Natural killer cell (primary cell): Measurements from ENCODE around the gene TSC22D3. TPM values are rescaled to one million over a fixed set of nuclear protein-coding genes. Genes with fewer than 3 reads are reported as not detected.
"Not testable (repeated sequence)": the region's sequence is repeated elsewhere in the genome, so short reads cannot be mapped to it uniquely, and the experiment has no call there.

Experiments
- ATAC-seq, 3 donors: fragments of 150-1000 bp in 2 of 3; fragments of 200-7000 bp in 1 of 3; cut with Tn5 transposase; 1 replicate in 1 of 3; 2 replicates in 2 of 3; pipeline ENCODE4 v1.10.0; 2021; ENCODE audit warnings: mild to moderate bottlenecking in 2 of 3, moderate library complexity in 2 of 3
- DNase-seq, 2 donors: peaks; one replicate each; pipeline versions ENCODE4 v3.0.0 to v3.0.0-alpha.2; 2013 to 2021; ENCODE audit warnings: mixed read lengths in 1 of 2
- H3K27ac ChIP-seq: one replicate; pipeline ENCODE4 v1.5.1; 2013; ENCODE audit warnings: mild to moderate bottlenecking, low read length
- H3K27me3 ChIP-seq: one replicate; pipeline ENCODE4 v1.6.1; 2013; ENCODE audit warnings: low read length; ENCODE audit not compliant: control insufficient read depth, insufficient read depth
- H3K36me3 ChIP-seq: one replicate; pipeline ENCODE4 v1.6.1; 2013; ENCODE audit warnings: low read length; ENCODE audit not compliant: control insufficient read depth, insufficient read depth
- H3K4me1 ChIP-seq: one replicate; pipeline ENCODE4 v1.6.1; 2013; ENCODE audit warnings: low read length; ENCODE audit not compliant: control insufficient read depth, insufficient read depth
- H3K4me3 ChIP-seq: one replicate; pipeline ENCODE4 v1.5.1; 2013; ENCODE audit warnings: low read length
- H3K9me3 ChIP-seq: one replicate; pipeline ENCODE4 v1.6.1; 2013; ENCODE audit warnings: low read length; ENCODE audit not compliant: control insufficient read depth, insufficient read depth
- H3K27ac Mint-ChIP-seq, 2 donors: one replicate each; pipeline ENCODE4 v1.8.0; 2022; ENCODE audit warnings: mild to moderate bottlenecking in 2 of 2, mixed read lengths in 2 of 2, moderate library complexity in 1 of 2
- H3K27me3 Mint-ChIP-seq, 2 donors: one replicate each; pipeline ENCODE4 v1.8.0; 2022; ENCODE audit warnings: low read depth in 2 of 2, mixed read lengths in 2 of 2
- H3K36me3 Mint-ChIP-seq: one replicate; pipeline ENCODE4 v1.8.0; 2022; ENCODE audit warnings: mixed read lengths
- H3K4me1 Mint-ChIP-seq, 2 donors: one replicate each; pipeline ENCODE4 v1.8.0; 2022; ENCODE audit warnings: mixed read lengths in 2 of 2
- H3K4me3 Mint-ChIP-seq: one replicate; pipeline ENCODE4 v1.8.0; 2022; ENCODE audit warnings: mild to moderate bottlenecking, moderate library complexity, mixed read lengths
- H3K9me3 Mint-ChIP-seq, 2 donors: one replicate each; pipeline ENCODE4 v1.8.0; 2022; ENCODE audit warnings: mixed read lengths in 2 of 2
- CTCF ChIP-seq: fragments of 200-600 bp; IDR thresholded peaks from one replicate; pipeline ENCODE4 v1.8.0; 2022; ENCODE audit warnings: antibody characterized with exemption
- WGBS: methylation state at CpG from one replicate; pipeline ENCODE4 v1.1.7; 2013; ENCODE audit warnings: missing lambda C conversion rate; ENCODE audit not compliant: insufficient coverage; 5-methylcytosine and 5-hydroxymethylcytosine counted together
- intact Hi-C: fragments of 100-400 bp; cut with micrococcal nuclease; formaldehyde crosslinking; loops from one replicate; pipeline ENCODE4 v1.14.2; 2022
- total RNA-seq, 4 donors: library from RNA; stranded (reverse); fragments of 120-200 nt in 1 of 4; gene quantifications; one replicate each; pipeline versions ENCODE4 v1.2.3 to v1.2.4, GENCODE V29; 2013 to 2022

The TSC22D3 gene
- total RNA-seq, 3 donors from 2014 or later (not counting 1 experiment from before 2014, with no cell fraction given): 895 to 1,800 (median 1,053) TPM

- ATAC-seq: no peak
- no peak for TF ChIP-seq CTCF
- Histone ChIP-seq H3K27me3 (no peaks in the 10 kb centered on the region), H3K27ac (no peak overlapping the region), H3K9me3 (no peaks in the 10 kb centered on the region), H3K36me3 (no peaks in the 10 kb centered on the region), H3K4me3 (no peak overlapping the region), H3K4me1 (peaks cover 7% of the 10 kb centered on the region)
- H3K36me3 Mint-ChIP-seq: no peaks in the 10 kb centered on the region
- H3K4me1 Mint-ChIP-seq: peaks cover 7 to 9% of the 10 kb centered on the region in 2 donors
- 74% methylated on average over 5 of the region's 5 CpGs for WGBS
- no peak overlapping the region for H3K27ac Mint-ChIP-seq
- peaks cover 0 to 18% of the 10 kb centered on the region in 2 donors for H3K27me3 Mint-ChIP-seq
- H3K9me3 Mint-ChIP-seq: no peaks in the 10 kb centered on the region
- DNase-seq: no peak
- intact Hi-C loops: no loop called here
- H3K4me3 Mint-ChIP-seq: no peak overlapping the region
These were observed 84.6 kb downstream of the TSC22D3 start for GRCh38 chrX:107691024-107691448.

- intact Hi-C loops: no loop called here
- no peaks in the 10 kb centered on the region for H3K9me3 ChIP-seq
- 100% methylated on average over 1 of the region's 3 CpGs for WGBS
- ATAC-seq (no peak), DNase-seq (no peak)
- no peaks in the 10 kb centered on the region for H3K27me3 ChIP-seq
- no peak overlapping the region for H3K4me3 ChIP-seq
- H3K9me3 Mint-ChIP-seq: no peaks in the 10 kb centered on the region
- peaks cover 0 to 15% of the 10 kb centered on the region in 2 donors for H3K27me3 Mint-ChIP-seq
- TF ChIP-seq CTCF: no peak
- no peaks in the 10 kb centered on the region for H3K36me3 Mint-ChIP-seq
- no peak overlapping the region for H3K27ac Mint-ChIP-seq
- H3K36me3 ChIP-seq: no peaks in the 10 kb centered on the region
- no peak overlapping the region for H3K4me3 Mint-ChIP-seq
- peaks cover 25 to 35% of the 10 kb centered on the region in 2 donors for H3K4me1 Mint-ChIP-seq
- peaks cover 33% of the 10 kb centered on the region for H3K4me1 ChIP-seq
- no peak overlapping the region for H3K27ac ChIP-seq
These were observed 88.1 kb downstream of the TSC22D3 start for GRCh38 chrX:107687445-107687844.

- no peaks in the 10 kb centered on the region for H3K27me3 ChIP-seq
- no peak overlapping the region for H3K4me3 Mint-ChIP-seq
- peaks cover 37% of the 10 kb centered on the region for H3K4me1 ChIP-seq
- ATAC-seq (no peak), DNase-seq (no peak)
- no peak overlapping the region for H3K27ac Mint-ChIP-seq
- no peak overlapping the region for H3K27ac ChIP-seq
- no peaks in the 10 kb centered on the region for H3K9me3 Mint-ChIP-seq
- H3K36me3 ChIP-seq: no peaks in the 10 kb centered on the region
- intact Hi-C loops: no loop called here
- WGBS: 82% methylated on average over 1 of the region's 3 CpGs
- H3K36me3 Mint-ChIP-seq: no peaks in the 10 kb centered on the region
- peaks cover 25 to 35% of the 10 kb centered on the region in 2 donors for H3K4me1 Mint-ChIP-seq
- no peaks in the 10 kb centered on the region for H3K9me3 ChIP-seq
- no peak overlapping the region for H3K4me3 ChIP-seq
- H3K27me3 Mint-ChIP-seq: peaks cover 0 to 15% of the 10 kb centered on the region in 2 donors
- TF ChIP-seq CTCF: no peak
These were observed 88.8 kb downstream of the TSC22D3 start for GRCh38 chrX:107686792-107687191.

- Mint-ChIP-seq H3K4me3 (no peak overlapping the region), H3K36me3 (no peaks in the 10 kb centered on the region), H3K27ac (no peak overlapping the region), H3K27me3 (peaks cover 0 to 17% of the 10 kb centered on the region in 2 donors), H3K9me3 (no peaks in the 10 kb centered on the region), H3K4me1 (peaks cover 27 to 35% of the 10 kb centered on the region in 2 donors)
- H3K4me3 ChIP-seq: no peak overlapping the region
- intact Hi-C loops: no loop called here
- no peak for ATAC-seq
- DNase-seq: no peak
- WGBS: 93% methylated on average over 3 of the region's 3 CpGs
- no peaks in the 10 kb centered on the region for H3K36me3 ChIP-seq
- H3K27ac ChIP-seq: no peak overlapping the region
- TF ChIP-seq CTCF: no peak
- H3K9me3 ChIP-seq: no peaks in the 10 kb centered on the region
- peaks cover 37% of the 10 kb centered on the region for H3K4me1 ChIP-seq
- no peaks in the 10 kb centered on the region for H3K27me3 ChIP-seq
These were observed 89.6 kb downstream of the TSC22D3 start for GRCh38 chrX:107686026-107686425.

GRCh38 chrX:107685586-107685985, 90.0 kb downstream of the TSC22D3 start:
- not testable (repeated sequence) for H3K9me3 Mint-ChIP-seq, DNase-seq

More at GRCh38 chrX:107685586-107685985, 90.0 kb downstream of the TSC22D3 start:
- WGBS: 98% methylated on average over 7 of the region's 9 CpGs
- H3K4me3 Mint-ChIP-seq, H3K27ac Mint-ChIP-seq, H3K4me3 ChIP-seq, ATAC-seq, H3K36me3 Mint-ChIP-seq, intact Hi-C loops, H3K27ac ChIP-seq, H3K27me3 ChIP-seq, H3K36me3 ChIP-seq, H3K9me3 ChIP-seq: not testable (repeated sequence)
- Mint-ChIP-seq H3K27me3 (peaks cover 4 to 21% of the 10 kb centered on the region in 2 donors), H3K4me1 (peaks cover 32 to 35% of the 10 kb centered on the region in 2 donors)
- H3K4me1 ChIP-seq: peaks cover 37% of the 10 kb centered on the region
